ENCODE measurements around the gene TALDO1. TPM values are rescaled to one million over a fixed set of nuclear protein-coding genes. Genes with fewer than 3 reads are reported as not detected.

Gene TALDO1
- total and polyA plus RNA-seq, 4 donors, result 72.5 to 181 (median 128) TPM

DNA sequence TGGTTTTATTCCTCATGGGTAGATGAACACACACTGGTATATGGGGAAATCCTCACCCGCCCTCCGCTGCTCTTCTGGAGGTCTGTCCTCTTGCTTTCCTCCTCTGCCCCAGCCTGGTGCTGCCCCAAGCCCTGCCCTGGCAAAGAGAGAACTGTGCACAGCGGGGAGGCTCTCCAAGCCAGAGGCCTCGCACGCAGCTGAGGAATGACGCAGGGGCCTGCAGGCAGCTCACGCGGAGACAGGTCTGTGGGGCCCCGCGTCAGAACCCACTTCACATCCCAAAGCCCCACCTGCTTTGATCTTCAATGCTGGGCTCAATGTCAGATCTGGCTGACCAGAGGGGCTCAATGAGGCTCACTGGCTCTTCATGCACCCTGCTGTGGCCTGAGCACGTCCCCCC is 20.0 kb downstream of the TALDO1 start:
- Histone ChIP-seq H3K27me3 (ENCODE audit: control insufficient read depth in 4 of 4, insufficient read depth in 4 of 4, low read length in 3 of 4) (no peaks in the 10 kb centered on the region), H3K27ac (ENCODE audit: low read depth in 1 of 2, low read length in 2 of 2) (no peak overlapping the region), H3K4me1 (ENCODE audit: control insufficient read depth in 4 of 4, insufficient read depth in 4 of 4, low read length in 3 of 4) (peaks cover 0 to 6% (median 6%) of the 10 kb centered on the region in 4 donors), H3K9me3 (ENCODE audit: control insufficient read depth in 4 of 4, low read length in 3 of 4) (no peaks in the 10 kb centered on the region), H3K4me3 (ENCODE audit: low read depth in 1 of 3, low read length in 3 of 3) (no peak overlapping the region), H3K9ac (ENCODE audit: low read depth in 1 of 2, low read length in 2 of 2) (no peak overlapping the region), H3K36me3 (ENCODE audit: control insufficient read depth in 4 of 4, insufficient read depth in 3 of 4, low read depth in 1 of 4, low read length in 3 of 4) (peaks cover 17 to 51% (median 22%) of the 10 kb centered on the region in 4 donors)
- 95% methylated on average over 11 of the region's 11 CpGs for WGBS
- no peak for DNase-seq (ENCODE audit: low spot score)
- TF ChIP-seq JUND (IDR thresholded peaks at IDR 0.05) (no peak), FOXA2 (IDR thresholded peaks at IDR 0.05) (no peak), RAD21 (IDR thresholded peaks at IDR 0.05) (no peak), NR2F2 (IDR thresholded peaks at IDR 0.05) (no peak), FOXA1 (IDR thresholded peaks at IDR 0.05) (no peak), TAF1 (conservative IDR thresholded peaks at IDR 0.05) (no peak), SP1 (IDR thresholded peaks at IDR 0.05) (no peak), HNF4A (conservative IDR thresholded peaks at IDR 0.05) (no peak), GABPA (IDR thresholded peaks at IDR 0.05 in 1 of 2, conservative IDR thresholded peaks at IDR 0.05 in 1 of 2) (no peak), HNF4G (IDR thresholded peaks at IDR 0.05) (no peak), YY1 (IDR thresholded peaks at IDR 0.05) (no peak), RXRA (IDR thresholded peaks at IDR 0.05) (no peak)
- TF ChIP-seq, protein P1, sequence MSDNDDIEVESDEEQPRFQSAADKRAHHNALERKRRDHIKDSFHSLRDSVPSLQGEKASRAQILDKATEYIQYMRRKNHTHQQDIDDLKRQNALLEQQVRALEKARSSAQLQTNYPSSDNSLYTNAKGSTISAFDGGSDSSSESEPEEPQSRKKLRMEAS (IDR thresholded peaks at IDR 0.05), result no peak
- TF ChIP-seq, protein P2, sequence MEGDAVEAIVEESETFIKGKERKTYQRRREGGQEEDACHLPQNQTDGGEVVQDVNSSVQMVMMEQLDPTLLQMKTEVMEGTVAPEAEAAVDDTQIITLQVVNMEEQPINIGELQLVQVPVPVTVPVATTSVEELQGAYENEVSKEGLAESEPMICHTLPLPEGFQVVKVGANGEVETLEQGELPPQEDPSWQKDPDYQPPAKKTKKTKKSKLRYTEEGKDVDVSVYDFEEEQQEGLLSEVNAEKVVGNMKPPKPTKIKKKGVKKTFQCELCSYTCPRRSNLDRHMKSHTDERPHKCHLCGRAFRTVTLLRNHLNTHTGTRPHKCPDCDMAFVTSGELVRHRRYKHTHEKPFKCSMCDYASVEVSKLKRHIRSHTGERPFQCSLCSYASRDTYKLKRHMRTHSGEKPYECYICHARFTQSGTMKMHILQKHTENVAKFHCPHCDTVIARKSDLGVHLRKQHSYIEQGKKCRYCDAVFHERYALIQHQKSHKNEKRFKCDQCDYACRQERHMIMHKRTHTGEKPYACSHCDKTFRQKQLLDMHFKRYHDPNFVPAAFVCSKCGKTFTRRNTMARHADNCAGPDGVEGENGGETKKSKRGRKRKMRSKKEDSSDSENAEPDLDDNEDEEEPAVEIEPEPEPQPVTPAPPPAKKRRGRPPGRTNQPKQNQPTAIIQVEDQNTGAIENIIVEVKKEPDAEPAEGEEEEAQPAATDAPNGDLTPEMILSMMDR (IDR thresholded peaks at IDR 0.05; ENCODE audit: low read depth, low read length, missing input control), result no peak
- TF ChIP-seq, protein P3, sequence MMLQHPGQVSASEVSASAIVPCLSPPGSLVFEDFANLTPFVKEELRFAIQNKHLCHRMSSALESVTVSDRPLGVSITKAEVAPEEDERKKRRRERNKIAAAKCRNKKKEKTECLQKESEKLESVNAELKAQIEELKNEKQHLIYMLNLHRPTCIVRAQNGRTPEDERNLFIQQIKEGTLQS (IDR thresholded peaks at IDR 0.05), result no peak
- TF ChIP-seq, protein P4, sequence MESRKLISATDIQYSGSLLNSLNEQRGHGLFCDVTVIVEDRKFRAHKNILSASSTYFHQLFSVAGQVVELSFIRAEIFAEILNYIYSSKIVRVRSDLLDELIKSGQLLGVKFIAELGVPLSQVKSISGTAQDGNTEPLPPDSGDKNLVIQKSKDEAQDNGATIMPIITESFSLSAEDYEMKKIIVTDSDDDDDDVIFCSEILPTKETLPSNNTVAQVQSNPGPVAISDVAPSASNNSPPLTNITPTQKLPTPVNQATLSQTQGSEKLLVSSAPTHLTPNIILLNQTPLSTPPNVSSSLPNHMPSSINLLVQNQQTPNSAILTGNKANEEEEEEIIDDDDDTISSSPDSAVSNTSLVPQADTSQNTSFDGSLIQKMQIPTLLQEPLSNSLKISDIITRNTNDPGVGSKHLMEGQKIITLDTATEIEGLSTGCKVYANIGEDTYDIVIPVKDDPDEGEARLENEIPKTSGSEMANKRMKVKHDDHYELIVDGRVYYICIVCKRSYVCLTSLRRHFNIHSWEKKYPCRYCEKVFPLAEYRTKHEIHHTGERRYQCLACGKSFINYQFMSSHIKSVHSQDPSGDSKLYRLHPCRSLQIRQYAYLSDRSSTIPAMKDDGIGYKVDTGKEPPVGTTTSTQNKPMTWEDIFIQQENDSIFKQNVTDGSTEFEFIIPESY (IDR thresholded peaks at IDR 0.05), result no peak
- TF ChIP-seq, protein P5, sequence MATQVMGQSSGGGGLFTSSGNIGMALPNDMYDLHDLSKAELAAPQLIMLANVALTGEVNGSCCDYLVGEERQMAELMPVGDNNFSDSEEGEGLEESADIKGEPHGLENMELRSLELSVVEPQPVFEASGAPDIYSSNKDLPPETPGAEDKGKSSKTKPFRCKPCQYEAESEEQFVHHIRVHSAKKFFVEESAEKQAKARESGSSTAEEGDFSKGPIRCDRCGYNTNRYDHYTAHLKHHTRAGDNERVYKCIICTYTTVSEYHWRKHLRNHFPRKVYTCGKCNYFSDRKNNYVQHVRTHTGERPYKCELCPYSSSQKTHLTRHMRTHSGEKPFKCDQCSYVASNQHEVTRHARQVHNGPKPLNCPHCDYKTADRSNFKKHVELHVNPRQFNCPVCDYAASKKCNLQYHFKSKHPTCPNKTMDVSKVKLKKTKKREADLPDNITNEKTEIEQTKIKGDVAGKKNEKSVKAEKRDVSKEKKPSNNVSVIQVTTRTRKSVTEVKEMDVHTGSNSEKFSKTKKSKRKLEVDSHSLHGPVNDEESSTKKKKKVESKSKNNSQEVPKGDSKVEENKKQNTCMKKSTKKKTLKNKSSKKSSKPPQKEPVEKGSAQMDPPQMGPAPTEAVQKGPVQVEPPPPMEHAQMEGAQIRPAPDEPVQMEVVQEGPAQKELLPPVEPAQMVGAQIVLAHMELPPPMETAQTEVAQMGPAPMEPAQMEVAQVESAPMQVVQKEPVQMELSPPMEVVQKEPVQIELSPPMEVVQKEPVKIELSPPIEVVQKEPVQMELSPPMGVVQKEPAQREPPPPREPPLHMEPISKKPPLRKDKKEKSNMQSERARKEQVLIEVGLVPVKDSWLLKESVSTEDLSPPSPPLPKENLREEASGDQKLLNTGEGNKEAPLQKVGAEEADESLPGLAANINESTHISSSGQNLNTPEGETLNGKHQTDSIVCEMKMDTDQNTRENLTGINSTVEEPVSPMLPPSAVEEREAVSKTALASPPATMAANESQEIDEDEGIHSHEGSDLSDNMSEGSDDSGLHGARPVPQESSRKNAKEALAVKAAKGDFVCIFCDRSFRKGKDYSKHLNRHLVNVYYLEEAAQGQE (IDR thresholded peaks at IDR 0.05), result no peak
